ENCODE data around the gene PCSK1N.
"Not testable (repeated sequence)": the region's sequence is repeated elsewhere in the genome, so short reads cannot be mapped to it uniquely, and the experiment has no call there.

The PCSK1N gene, protein sequence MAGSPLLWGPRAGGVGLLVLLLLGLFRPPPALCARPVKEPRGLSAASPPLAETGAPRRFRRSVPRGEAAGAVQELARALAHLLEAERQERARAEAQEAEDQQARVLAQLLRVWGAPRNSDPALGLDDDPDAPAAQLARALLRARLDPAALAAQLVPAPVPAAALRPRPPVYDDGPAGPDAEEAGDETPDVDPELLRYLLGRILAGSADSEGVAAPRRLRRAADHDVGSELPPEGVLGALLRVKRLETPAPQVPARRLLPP

GRCh38 chrX:48835524-48836329, at the start of gene PCSK1N:
TSS of gene PCSK1N (minus strand) at chrX:48835610. CDS start at chrX:48835532, 78 bp downstream.
- DNase-seq = no peak

- no peak for DNase-seq
Observed at GRCh38 chrX:48883729-48884128, 48.3 kb upstream of the PCSK1N start.

- not testable (repeated sequence) for DNase-seq
Observed at GRCh38 chrX:48876944-48877343, 41.5 kb upstream of the PCSK1N start.

GRCh38 chrX:48872017-48872416, 36.6 kb upstream of the PCSK1N start:
- not testable (repeated sequence) for DNase-seq

DNA sequence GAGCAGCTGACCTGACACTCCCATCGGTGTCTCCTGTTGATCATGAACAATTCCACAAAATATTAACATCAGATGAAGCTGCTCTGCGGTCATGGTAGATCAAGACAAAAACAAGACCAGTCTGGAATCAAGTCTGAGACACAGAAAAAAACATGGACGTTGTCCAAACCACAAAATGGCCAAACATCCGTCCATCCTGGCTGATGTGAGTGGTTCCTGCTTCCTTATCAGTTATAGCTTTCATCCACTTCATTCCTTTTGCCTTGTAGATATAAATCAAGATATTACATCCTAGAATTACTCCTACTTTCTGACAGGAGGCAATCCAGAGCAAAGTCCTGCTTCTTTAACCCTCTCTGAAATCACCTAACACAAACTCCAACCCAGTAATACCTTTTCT, 28.8 kb upstream of the PCSK1N start:
- no peak for DNase-seq

DNA sequence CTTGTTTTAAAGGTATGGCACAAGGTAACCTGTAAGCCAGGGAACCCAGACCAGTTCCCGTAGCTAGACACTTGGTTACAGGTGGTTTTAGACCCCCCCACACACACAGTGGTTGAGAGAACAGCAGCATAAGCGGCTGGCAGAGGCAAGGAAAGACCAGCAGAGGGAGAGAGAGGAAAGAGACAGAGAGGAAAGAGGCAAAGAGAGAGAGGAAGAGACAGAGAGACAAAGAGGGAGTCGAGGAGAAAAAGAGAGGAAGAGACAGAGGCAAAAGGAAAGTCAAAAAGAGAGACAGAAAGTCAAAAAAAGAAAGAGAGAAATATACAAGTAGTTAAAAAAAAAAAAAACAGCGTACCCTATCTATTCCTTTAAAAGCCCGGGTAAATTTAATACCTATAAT, 19.5 kb upstream of the PCSK1N start:
- no peak for DNase-seq

- DNase-seq = not testable (repeated sequence)
Observed at GRCh38 chrX:48854121-48854804, 18.9 kb upstream of the PCSK1N start.

- DNase-seq = not testable (repeated sequence)
Observed at GRCh38 chrX:48853494-48853893, 18.1 kb upstream of the PCSK1N start.

DNA sequence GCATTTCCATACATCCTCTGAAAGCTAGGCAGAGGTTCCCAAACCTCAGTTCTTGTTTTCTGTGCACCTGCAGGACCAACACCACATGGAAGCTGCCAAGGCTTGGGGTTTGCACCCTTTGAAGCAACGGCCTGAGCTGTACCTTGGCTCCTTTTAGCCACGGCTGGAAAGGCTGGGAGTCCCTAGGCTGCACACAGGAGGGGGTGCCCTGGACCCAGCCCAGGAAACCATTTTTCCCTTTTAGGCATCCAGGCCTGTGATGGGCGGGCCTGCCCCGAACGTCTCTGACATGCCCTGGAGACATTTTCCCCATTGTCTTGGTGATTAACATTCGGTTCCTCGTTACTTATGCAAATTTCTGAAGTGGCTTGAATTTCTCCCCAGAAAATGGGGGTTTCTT, 17.4 kb upstream of the PCSK1N start:
- no peak for DNase-seq

GRCh38 chrX:48848847-48849246, 13.4 kb upstream of the PCSK1N start:
- DNase-seq = no peak

DNA sequence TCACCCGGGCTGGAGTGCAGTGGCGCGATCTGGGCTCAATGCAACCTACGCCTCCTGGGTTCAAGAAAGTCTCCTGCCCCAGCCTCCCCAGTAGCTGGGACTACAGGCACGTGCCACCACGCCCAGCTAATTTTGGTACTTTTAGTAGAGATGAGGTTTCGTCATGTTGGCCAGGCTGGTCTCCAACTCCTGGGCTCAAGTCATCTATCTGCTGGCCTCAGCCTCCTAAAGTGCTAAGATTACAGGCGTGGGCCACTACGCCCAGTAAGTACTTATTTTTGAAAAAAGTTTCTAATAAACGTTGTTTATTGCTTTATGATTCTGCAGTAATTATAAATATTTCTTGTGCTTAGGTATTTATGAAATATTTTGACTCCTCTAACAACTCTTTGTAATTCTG, 4.3 kb upstream of the PCSK1N start:
- DNase-seq = no peak

DNA sequence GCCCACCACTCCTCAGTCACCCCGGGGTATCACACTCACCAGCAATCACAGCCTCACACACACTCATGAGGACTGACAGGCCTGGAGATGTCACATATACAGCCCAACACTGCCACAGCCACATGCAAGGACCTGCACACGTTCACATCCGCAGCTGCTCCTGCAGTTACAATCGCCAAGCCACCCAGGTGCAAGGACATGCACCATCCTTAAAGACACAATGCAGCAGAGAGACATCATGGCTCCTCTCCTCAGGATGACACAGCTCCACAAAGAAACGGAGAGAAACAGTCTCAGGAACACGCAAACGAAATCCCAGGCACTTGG, 1.1 kb downstream of the PCSK1N start:
- no peak for DNase-seq

GRCh38 chrX:48833542-48834138, 1.8 kb downstream of the PCSK1N start:
- no peak for DNase-seq

- no peak for DNase-seq
Observed at GRCh38 chrX:48831909-48832291, 3.5 kb downstream of the PCSK1N start.

- no peak for DNase-seq
Observed at GRCh38 chrX:48831136-48831908, 4.1 kb downstream of the PCSK1N start.

GRCh38 chrX:48829016-48829735, 6.2 kb downstream of the PCSK1N start:
- DNase-seq = no peak

DNA sequence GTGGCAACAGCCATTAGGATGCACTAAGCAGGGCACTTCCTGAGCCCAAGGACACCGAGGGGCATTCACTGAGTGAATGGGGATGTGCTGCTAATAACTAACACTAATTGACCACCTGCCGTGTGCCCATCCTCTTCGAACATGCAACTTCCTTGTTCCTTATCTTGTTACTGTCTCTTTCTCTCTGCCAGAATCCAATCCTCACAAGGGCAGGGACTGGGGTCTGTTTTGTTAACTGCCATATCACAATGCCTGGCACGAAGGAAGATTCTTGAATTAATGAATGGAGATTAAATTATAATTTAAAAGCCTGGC, 7.8 kb downstream of the PCSK1N start:
- no peak for DNase-seq

DNA sequence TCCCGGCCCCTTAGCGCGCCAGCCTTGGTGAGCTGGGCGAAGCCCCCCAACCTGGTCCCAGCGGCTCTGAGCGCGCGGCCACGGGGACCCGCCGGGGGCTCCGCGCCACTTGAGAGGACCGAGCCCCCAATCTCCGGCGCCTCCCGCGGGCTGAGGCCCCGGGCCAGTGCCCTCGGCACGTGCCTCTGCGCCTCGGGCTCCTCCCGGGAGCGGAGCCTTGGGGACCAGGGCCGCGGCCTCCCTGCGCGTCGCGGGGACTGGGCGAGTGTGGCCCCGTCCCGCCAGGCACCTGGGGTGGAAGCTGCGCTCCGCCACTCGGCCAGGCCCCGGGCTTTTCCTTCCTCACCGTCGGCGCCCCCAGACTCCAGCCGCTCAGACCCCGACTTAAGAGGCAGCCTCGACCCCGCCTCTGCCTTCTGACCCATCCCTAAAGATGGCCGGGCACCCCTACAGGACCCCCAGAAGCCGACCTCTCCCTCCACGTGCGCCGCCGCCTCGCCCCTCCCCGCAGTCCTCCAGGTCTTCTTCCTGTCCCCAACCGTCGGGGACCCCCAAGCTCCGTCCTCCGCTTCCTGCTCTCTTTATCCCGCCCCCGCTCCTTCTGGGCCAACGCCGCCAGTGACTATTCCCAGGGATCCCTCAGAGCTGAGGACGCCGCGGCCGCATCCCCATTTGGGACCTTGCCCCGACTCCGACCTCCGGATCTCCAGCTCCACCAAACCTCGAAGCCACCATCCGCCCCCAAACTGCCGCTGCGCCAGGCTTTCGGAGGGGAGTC, 8.3 kb downstream of the PCSK1N start:
- no peak for DNase-seq

GRCh38 chrX:48826135-48826875, 9.1 kb downstream of the PCSK1N start, which contains the start of gene ERAS:
TSS of gene ERAS (plus strand) at chrX:48826513. CDS start at chrX:48829124, 2,611 bp downstream.
- DNase-seq = no peak

DNA sequence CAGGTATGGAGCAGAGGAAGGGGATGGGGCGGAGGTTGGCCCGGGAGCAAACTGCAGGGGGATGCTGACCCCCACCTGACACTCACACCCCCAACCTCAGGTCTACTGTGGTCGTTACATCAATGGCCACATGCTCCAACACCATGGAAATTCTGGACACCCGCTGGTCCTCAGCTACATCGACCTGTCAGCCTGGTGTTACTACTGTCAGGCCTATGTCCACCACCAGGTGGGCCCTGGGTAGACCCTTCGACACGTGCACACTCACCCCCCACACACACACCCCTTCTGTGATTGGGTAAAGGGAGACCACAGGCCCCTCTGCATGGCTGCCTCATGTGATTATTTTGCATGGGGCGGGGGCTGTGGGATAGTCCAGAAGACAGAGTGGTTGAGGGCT, 11.3 kb downstream of the PCSK1N start:
- no peak for DNase-seq

GRCh38 chrX:48823053-48823452, 12.4 kb downstream of the PCSK1N start:
- DNase-seq = no peak

All from stimulated activated CD4-positive, alpha-beta T cell treated with anti-CD3 and anti-CD28 coated beads, Interleukin-2, amount 100 ng/mL, for 48 hours (primary cell).